Measurements from ENCODE around the gene NME5. TPM values are rescaled to one million over a fixed set of nuclear protein-coding genes. Genes with fewer than 3 reads are reported as not detected.

Gene NME5
- total and polyA plus RNA-seq, 4 donors: 0.09 to 1.3 (median 0.40) TPM

DNA sequence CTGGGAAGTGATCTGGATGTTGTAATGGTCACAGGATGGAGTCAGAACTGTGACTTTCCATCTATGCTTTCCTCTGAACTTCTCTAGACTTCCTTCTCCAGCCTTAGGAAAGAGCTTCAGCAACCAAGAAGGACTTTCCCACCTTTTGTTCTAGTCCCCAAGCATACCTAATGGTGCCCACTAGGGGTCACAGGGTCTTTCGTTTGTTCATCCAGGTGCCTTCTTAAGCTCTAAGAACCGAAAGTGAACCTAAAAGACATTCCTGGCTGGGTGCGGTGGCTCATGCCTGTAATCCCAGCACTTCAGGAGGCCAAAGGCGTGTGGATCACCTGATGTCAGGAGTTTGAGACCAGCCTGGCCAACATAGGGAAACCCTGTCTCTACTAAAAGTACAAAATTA, 57.2 kb downstream of the NME5 start:
- H3K27me3 ChIP-seq (ENCODE audit: control insufficient read depth in 4 of 4, insufficient read depth in 4 of 4, low read length in 3 of 4): no peaks in the 10 kb centered on the region
- H3K9me3 ChIP-seq (ENCODE audit: control insufficient read depth in 4 of 4, low read length in 3 of 4): no peaks in the 10 kb centered on the region
- no peak overlapping the region for H3K27ac ChIP-seq (ENCODE audit: low read depth in 1 of 2, low read length in 2 of 2)
- 89% methylated on average over 4 of the region's 4 CpGs for WGBS
- no peaks in the 10 kb centered on the region for H3K4me1 ChIP-seq (ENCODE audit: control insufficient read depth in 4 of 4, insufficient read depth in 4 of 4, low read length in 3 of 4)
- H3K36me3 ChIP-seq (ENCODE audit: control insufficient read depth in 4 of 4, insufficient read depth in 3 of 4, low read depth in 1 of 4, low read length in 3 of 4): no peaks in the 10 kb centered on the region
- no peak overlapping the region for H3K4me3 ChIP-seq (ENCODE audit: low read depth in 1 of 3, low read length in 3 of 3)
- TF ChIP-seq RXRA (IDR thresholded peaks at IDR 0.05): no peak
- no peak for TF ChIP-seq FOXA2 (IDR thresholded peaks at IDR 0.05)
- TF ChIP-seq, protein P1, sequence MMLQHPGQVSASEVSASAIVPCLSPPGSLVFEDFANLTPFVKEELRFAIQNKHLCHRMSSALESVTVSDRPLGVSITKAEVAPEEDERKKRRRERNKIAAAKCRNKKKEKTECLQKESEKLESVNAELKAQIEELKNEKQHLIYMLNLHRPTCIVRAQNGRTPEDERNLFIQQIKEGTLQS (IDR thresholded peaks at IDR 0.05): no peak
- no peak for TF ChIP-seq EGR1 (IDR thresholded peaks at IDR 0.05; ENCODE audit: low read depth in 2 of 2)
- TF ChIP-seq RAD21 (IDR thresholded peaks at IDR 0.05): no peak
- TF ChIP-seq GABPA (IDR thresholded peaks at IDR 0.05 in 1 of 2, conservative IDR thresholded peaks at IDR 0.05 in 1 of 2): no peak
- no peak for TF ChIP-seq JUND (IDR thresholded peaks at IDR 0.05)
- TF ChIP-seq HNF4G (IDR thresholded peaks at IDR 0.05): no peak
- TF ChIP-seq, protein P2, sequence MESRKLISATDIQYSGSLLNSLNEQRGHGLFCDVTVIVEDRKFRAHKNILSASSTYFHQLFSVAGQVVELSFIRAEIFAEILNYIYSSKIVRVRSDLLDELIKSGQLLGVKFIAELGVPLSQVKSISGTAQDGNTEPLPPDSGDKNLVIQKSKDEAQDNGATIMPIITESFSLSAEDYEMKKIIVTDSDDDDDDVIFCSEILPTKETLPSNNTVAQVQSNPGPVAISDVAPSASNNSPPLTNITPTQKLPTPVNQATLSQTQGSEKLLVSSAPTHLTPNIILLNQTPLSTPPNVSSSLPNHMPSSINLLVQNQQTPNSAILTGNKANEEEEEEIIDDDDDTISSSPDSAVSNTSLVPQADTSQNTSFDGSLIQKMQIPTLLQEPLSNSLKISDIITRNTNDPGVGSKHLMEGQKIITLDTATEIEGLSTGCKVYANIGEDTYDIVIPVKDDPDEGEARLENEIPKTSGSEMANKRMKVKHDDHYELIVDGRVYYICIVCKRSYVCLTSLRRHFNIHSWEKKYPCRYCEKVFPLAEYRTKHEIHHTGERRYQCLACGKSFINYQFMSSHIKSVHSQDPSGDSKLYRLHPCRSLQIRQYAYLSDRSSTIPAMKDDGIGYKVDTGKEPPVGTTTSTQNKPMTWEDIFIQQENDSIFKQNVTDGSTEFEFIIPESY (IDR thresholded peaks at IDR 0.05): no peak
- TF ChIP-seq NR2F2 (IDR thresholded peaks at IDR 0.05): no peak
- TF ChIP-seq, protein P3, sequence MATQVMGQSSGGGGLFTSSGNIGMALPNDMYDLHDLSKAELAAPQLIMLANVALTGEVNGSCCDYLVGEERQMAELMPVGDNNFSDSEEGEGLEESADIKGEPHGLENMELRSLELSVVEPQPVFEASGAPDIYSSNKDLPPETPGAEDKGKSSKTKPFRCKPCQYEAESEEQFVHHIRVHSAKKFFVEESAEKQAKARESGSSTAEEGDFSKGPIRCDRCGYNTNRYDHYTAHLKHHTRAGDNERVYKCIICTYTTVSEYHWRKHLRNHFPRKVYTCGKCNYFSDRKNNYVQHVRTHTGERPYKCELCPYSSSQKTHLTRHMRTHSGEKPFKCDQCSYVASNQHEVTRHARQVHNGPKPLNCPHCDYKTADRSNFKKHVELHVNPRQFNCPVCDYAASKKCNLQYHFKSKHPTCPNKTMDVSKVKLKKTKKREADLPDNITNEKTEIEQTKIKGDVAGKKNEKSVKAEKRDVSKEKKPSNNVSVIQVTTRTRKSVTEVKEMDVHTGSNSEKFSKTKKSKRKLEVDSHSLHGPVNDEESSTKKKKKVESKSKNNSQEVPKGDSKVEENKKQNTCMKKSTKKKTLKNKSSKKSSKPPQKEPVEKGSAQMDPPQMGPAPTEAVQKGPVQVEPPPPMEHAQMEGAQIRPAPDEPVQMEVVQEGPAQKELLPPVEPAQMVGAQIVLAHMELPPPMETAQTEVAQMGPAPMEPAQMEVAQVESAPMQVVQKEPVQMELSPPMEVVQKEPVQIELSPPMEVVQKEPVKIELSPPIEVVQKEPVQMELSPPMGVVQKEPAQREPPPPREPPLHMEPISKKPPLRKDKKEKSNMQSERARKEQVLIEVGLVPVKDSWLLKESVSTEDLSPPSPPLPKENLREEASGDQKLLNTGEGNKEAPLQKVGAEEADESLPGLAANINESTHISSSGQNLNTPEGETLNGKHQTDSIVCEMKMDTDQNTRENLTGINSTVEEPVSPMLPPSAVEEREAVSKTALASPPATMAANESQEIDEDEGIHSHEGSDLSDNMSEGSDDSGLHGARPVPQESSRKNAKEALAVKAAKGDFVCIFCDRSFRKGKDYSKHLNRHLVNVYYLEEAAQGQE (IDR thresholded peaks at IDR 0.05): no peak
- TF ChIP-seq, protein P4, sequence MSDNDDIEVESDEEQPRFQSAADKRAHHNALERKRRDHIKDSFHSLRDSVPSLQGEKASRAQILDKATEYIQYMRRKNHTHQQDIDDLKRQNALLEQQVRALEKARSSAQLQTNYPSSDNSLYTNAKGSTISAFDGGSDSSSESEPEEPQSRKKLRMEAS (IDR thresholded peaks at IDR 0.05): no peak
- TF ChIP-seq YY1 (IDR thresholded peaks at IDR 0.05): no peak
- no peak for TF ChIP-seq TAF1 (conservative IDR thresholded peaks at IDR 0.05)
- TF ChIP-seq FOXA1 (IDR thresholded peaks at IDR 0.05): no peak
- TF ChIP-seq, protein P5, sequence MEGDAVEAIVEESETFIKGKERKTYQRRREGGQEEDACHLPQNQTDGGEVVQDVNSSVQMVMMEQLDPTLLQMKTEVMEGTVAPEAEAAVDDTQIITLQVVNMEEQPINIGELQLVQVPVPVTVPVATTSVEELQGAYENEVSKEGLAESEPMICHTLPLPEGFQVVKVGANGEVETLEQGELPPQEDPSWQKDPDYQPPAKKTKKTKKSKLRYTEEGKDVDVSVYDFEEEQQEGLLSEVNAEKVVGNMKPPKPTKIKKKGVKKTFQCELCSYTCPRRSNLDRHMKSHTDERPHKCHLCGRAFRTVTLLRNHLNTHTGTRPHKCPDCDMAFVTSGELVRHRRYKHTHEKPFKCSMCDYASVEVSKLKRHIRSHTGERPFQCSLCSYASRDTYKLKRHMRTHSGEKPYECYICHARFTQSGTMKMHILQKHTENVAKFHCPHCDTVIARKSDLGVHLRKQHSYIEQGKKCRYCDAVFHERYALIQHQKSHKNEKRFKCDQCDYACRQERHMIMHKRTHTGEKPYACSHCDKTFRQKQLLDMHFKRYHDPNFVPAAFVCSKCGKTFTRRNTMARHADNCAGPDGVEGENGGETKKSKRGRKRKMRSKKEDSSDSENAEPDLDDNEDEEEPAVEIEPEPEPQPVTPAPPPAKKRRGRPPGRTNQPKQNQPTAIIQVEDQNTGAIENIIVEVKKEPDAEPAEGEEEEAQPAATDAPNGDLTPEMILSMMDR (IDR thresholded peaks at IDR 0.05; ENCODE audit: low read depth, low read length, missing input control): no peak
- no peak for TF ChIP-seq HNF4A (conservative IDR thresholded peaks at IDR 0.05)
- no peak for TF ChIP-seq SP1 (IDR thresholded peaks at IDR 0.05)
- H3K9ac ChIP-seq (ENCODE audit: low read depth in 1 of 2, low read length in 2 of 2): no peak overlapping the region
- no peak for DNase-seq (ENCODE audit: low spot score)

All from liver (tissue), 9 donors.